Muscle layer of colon (tissue), 2 donors: ENCODE results near the gene PLS1.
A peak's percentile ranks its signal among the peaks of the same experiment; 100 is the strongest.
"Not testable (repeated sequence)": the region's sequence is repeated elsewhere in the genome, so short reads cannot be mapped to it uniquely, and the experiment has no call there.

Experiments
- H3K27ac ChIP-seq: one replicate; pipeline ENCODE4 v1.7.0; 2013; ENCODE audit warnings: low read depth, mild to moderate bottlenecking, low read length, moderate library complexity
- H3K27me3 ChIP-seq, 2 donors: one replicate each; pipeline ENCODE4 v1.7.0; 2013; ENCODE audit warnings: low read length in 2 of 2, mild to moderate bottlenecking in 2 of 2; ENCODE audit not compliant: insufficient read depth in 2 of 2, control insufficient read depth in 1 of 2
- H3K36me3 ChIP-seq: one replicate; pipeline ENCODE4 v1.7.0; 2013; ENCODE audit warnings: mild to moderate bottlenecking, low read length; ENCODE audit not compliant: insufficient read depth
- H3K4me1 ChIP-seq: one replicate; pipeline ENCODE4 v1.7.0; 2013; ENCODE audit warnings: mild to moderate bottlenecking, low read length; ENCODE audit not compliant: insufficient read depth
- H3K4me3 ChIP-seq, 2 donors: one replicate each; pipeline ENCODE4 v1.7.0; 2013; ENCODE audit warnings: low read length in 2 of 2, low read depth in 1 of 2, mild to moderate bottlenecking in 1 of 2, moderate library complexity in 1 of 2
- H3K9ac ChIP-seq: one replicate; pipeline ENCODE4 v1.7.0; 2013; ENCODE audit warnings: low read length
- H3K9me3 ChIP-seq: one replicate; pipeline ENCODE4 v1.7.0; 2013; ENCODE audit warnings: mild to moderate bottlenecking, low read length
- donor health status: abdominal sarcoma.
- donor health status: Adenocarcinoma of cecum.

The PLS1 gene, protein sequence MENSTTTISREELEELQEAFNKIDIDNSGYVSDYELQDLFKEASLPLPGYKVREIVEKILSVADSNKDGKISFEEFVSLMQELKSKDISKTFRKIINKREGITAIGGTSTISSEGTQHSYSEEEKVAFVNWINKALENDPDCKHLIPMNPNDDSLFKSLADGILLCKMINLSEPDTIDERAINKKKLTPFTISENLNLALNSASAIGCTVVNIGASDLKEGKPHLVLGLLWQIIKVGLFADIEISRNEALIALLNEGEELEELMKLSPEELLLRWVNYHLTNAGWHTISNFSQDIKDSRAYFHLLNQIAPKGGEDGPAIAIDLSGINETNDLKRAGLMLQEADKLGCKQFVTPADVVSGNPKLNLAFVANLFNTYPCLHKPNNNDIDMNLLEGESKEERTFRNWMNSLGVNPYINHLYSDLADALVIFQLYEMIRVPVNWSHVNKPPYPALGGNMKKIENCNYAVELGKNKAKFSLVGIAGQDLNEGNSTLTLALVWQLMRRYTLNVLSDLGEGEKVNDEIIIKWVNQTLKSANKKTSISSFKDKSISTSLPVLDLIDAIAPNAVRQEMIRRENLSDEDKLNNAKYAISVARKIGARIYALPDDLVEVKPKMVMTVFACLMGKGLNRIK

DNA sequence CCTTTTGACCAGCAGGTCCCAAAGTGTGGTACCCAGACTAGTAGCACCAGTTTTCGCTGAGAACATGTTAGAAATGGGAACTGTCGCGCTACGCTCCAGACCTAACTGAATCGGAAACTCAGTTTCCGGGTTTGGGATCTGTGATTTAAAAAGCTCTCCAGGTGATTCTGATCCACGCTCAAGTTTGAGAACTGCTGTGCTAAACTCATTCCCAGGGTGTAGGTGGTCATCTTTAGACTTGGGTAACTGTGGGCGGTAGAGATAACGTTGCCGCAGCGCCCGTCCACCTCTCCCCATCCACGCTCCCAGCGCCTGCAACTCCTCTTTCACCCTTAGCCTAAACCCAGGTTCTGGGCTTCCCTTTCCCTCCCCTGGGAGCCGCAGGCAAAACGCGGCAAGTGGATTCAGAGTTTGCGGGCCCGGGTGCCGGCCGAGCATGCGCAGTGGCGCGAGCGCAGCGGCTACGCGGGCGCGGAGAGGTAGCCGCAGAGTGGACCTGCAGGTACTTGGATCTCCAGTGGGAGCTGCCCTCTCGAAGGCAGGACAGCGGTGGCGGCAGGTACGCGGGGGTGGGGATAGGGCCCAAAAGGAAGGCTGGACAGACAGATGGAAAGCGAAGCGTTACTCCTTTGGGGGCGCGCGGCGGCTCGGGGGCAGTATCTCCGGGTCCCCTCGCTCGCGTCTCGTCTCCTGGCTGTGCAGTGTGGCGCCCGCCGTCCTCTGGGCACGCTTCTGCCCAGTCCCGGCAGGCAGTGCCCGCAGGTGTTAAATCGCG lies at the start of gene PLS1:
Gene PLS1, plus strand, starts transcription at position 443 of the 775 bp plus-strand sequence. CDS start 67,845 bp downstream, outside the sequence.
- Histone ChIP-seq H3K9ac (peak within 1 kb of the TSS; percentile 46), H3K9me3 (no peaks in the 10 kb centered on the region), H3K27ac (no peak within 1 kb of the TSS), H3K36me3 (no peaks in the 10 kb centered on the region), H3K4me3 (peak within 1 kb of the TSS; percentile 73 to 84), H3K4me1 (peaks cover 12% of the 10 kb centered on the region), H3K27me3 (no peaks in the 10 kb centered on the region)

GRCh38 chr3:142549986-142550385 lies 46.2 kb upstream of the PLS1 start:
- Histone ChIP-seq H3K27ac (no peak overlapping the region), H3K9ac (no peak overlapping the region), H3K36me3 (peaks cover 22% of the 10 kb centered on the region), H3K4me1 (no peaks in the 10 kb centered on the region), H3K9me3 (no peaks in the 10 kb centered on the region), H3K27me3 (no peaks in the 10 kb centered on the region), H3K4me3 (no peak overlapping the region)

- not testable (repeated sequence) for H3K4me3 ChIP-seq, H3K27ac ChIP-seq, H3K9me3 ChIP-seq, H3K27me3 ChIP-seq, H3K9ac ChIP-seq, H3K4me1 ChIP-seq
- peaks cover 30% of the 10 kb centered on the region for H3K36me3 ChIP-seq
Observed at GRCh38 chr3:142552579-142552978, 43.6 kb upstream of the PLS1 start.

DNA sequence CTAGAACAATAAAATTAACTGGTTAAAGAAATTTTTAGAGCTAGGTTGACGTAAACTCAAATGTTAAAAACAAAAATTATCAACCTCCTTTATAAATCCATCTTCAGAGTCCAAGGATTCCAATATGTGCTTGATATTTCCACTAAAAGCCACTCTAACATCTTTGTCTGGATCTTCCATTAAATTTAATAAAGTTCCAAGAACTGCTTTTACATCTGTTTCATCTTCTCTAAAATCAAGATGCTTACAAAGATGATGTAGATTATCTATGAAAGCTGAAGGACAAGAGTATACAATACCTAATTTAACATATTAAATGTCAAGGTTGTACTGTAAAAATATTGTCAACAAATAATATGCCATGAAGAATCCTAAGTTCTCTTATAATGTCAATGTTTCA lies 42.5 kb upstream of the PLS1 start:
- no peaks in the 10 kb centered on the region for H3K9me3 ChIP-seq
- no peaks in the 10 kb centered on the region for H3K4me1 ChIP-seq
- no peak overlapping the region for H3K4me3 ChIP-seq
- no peak overlapping the region for H3K9ac ChIP-seq
- H3K27me3 ChIP-seq, result no peaks in the 10 kb centered on the region
- H3K36me3 ChIP-seq, result peaks cover 28% of the 10 kb centered on the region
- H3K27ac ChIP-seq, result no peak overlapping the region

GRCh38 chr3:142560118-142560517 lies 36.1 kb upstream of the PLS1 start:
- Histone ChIP-seq H3K4me3 (no peak overlapping the region), H3K9ac (no peak overlapping the region), H3K27ac (no peak overlapping the region), H3K4me1 (no peaks in the 10 kb centered on the region), H3K9me3 (no peaks in the 10 kb centered on the region), H3K27me3 (no peaks in the 10 kb centered on the region), H3K36me3 (peaks cover 27% of the 10 kb centered on the region)

GRCh38 chr3:142563496-142563997 lies 32.6 kb upstream of the PLS1 start:
- Histone ChIP-seq H3K4me3 (no peak overlapping the region), H3K27me3 (no peaks in the 10 kb centered on the region), H3K27ac (no peak overlapping the region), H3K9ac (no peak overlapping the region), H3K4me1 (no peaks in the 10 kb centered on the region), H3K36me3 (peaks cover 19% of the 10 kb centered on the region), H3K9me3 (no peaks in the 10 kb centered on the region)

DNA sequence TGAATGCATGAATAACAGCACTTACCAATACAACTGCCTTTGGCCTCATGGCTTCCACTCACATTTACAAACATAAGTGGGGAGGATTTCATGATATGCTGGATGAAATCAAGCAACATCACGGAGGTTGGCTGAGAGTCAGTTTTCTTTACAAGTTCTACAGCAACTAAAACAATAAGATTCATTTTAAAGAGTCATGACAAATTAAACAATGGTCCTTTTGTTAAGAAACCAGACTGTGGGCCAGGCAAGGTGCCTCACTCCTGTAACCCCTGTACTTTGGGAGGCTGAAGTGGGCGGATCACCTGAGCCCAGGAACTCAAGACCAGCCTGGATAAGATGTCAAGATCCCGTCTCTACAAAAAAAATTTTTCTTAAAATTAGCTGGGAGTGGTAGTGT lies 30.1 kb upstream of the PLS1 start:
- Histone ChIP-seq H3K27ac (no peak overlapping the region), H3K4me1 (no peaks in the 10 kb centered on the region), H3K9ac (no peak overlapping the region), H3K4me3 (no peak overlapping the region), H3K36me3 (peaks cover 9% of the 10 kb centered on the region), H3K9me3 (no peaks in the 10 kb centered on the region), H3K27me3 (no peaks in the 10 kb centered on the region)

- Histone ChIP-seq H3K4me1 (no peaks in the 10 kb centered on the region), H3K9ac (no peak overlapping the region), H3K9me3 (no peaks in the 10 kb centered on the region), H3K4me3 (no peak overlapping the region), H3K36me3 (no peaks in the 10 kb centered on the region), H3K27me3 (no peaks in the 10 kb centered on the region), H3K27ac (no peak overlapping the region)
Observed at GRCh38 chr3:142568393-142569017, 27.7 kb upstream of the PLS1 start.

DNA sequence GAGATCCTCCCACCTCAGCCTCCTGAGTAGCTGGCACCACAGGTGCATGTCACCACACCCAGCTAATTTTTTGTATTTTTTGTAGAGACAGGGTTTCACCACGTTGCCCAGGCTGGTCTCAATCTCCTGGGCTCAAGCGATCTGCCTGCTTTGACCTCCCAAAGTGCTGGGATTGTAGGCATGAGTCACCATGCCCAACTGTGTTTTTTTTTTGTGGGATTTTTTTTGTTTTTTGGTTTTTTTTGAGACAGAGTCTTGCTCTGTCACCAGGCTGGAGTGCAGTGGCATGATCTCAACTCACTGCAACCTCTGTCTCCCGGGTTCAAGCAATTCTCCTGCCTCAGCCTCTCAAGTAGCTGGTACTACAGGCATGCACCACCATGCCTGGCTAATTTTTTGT lies 26.8 kb upstream of the PLS1 start:
- H3K9ac ChIP-seq, H3K4me3 ChIP-seq, H3K36me3 ChIP-seq, H3K27ac ChIP-seq, H3K9me3 ChIP-seq, H3K4me1 ChIP-seq, H3K27me3 ChIP-seq: not testable (repeated sequence)

DNA sequence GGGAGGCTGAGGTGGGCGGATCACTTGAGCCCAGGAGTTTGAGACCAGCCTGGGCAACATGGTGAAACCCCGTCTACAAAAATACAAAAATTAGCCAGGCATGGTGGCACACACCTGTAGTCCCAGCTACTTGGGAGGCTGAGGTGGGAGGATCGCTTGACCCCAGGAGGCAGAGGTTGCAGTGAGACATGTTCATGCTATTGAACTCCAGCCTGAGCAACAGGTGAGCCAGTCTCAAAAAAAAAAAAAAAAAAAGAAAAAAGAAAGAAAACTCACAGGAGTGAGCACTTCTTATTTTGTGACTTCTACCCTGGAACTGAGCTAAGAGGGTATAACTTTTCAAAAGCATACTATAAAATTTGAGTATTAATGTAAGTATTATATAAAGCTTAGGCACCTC lies 22.0 kb upstream of the PLS1 start:
- not testable (repeated sequence) for H3K9ac ChIP-seq, H3K27me3 ChIP-seq, H3K4me3 ChIP-seq, H3K9me3 ChIP-seq, H3K36me3 ChIP-seq, H3K27ac ChIP-seq
- H3K4me1 ChIP-seq, result peaks cover 11% of the 10 kb centered on the region

DNA sequence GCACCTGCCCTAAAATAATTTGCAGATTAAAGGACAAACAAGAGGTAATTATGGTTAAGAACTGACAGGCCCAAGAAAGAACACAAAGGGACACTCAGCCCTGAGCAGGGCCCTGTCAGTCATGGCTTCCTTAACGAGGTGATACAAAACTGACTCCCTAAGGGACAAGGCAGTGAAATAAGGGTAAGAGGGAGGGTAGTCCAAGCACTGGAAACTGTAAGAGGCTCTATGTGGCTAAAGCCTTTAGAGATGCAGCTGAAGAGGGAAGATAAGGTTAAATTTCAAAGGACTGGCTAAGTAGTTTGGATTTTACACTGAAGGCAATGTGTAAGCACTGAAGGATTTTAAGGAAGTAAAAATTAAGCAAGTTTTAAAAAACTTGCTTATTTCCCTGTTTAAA lies 21.5 kb upstream of the PLS1 start:
- H3K4me1 ChIP-seq, result peaks cover 15% of the 10 kb centered on the region
- no peaks in the 10 kb centered on the region for H3K36me3 ChIP-seq
- no peaks in the 10 kb centered on the region for H3K27me3 ChIP-seq
- H3K9ac ChIP-seq, result no peak overlapping the region
- H3K4me3 ChIP-seq, result no peak overlapping the region
- H3K27ac ChIP-seq, result no peak overlapping the region
- no peaks in the 10 kb centered on the region for H3K9me3 ChIP-seq
